GM04504 (cell line): ENCODE results near the gene TNFRSF14.

Source experiments
- DNase-seq: peaks from one replicate; pipeline ENCODE4 v3.0.0-alpha.2; 2012; ENCODE audit warnings: low read depth

Gene TNFRSF14

DNA sequence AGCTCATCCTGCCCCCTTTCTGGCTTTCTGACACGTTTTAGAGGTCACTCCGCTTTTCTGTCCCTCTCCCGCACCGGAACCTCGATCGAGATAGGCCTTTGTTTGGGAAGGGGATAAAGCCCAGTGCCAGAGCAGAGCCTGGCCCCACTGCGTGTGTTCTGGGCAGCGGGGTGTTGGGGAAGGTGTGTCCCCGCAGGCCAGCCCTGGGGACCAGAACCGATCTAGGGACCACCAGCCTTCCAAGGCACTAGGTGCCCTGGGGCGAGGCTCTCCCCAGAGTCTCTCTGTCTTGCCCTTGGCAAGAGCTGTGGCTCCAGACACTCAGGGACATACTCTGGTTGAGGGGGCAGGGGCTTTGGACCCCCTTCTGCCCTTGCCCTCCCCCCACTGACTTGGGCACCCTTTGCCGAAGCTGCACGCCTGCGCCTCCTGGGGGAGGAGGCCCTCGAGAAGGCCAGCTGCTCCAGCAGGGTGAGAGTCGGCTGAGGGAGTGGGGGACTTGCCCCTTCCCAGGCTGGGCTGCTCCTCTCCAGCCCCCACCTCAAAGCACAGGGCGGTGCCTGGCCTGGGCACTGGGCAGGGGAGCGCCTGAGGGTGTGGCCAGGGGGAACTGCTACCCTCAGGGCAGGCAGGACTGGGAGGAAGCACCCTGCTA, 46.8 kb downstream of the TNFRSF14 start:
- DNase-seq, result no peak

DNA sequence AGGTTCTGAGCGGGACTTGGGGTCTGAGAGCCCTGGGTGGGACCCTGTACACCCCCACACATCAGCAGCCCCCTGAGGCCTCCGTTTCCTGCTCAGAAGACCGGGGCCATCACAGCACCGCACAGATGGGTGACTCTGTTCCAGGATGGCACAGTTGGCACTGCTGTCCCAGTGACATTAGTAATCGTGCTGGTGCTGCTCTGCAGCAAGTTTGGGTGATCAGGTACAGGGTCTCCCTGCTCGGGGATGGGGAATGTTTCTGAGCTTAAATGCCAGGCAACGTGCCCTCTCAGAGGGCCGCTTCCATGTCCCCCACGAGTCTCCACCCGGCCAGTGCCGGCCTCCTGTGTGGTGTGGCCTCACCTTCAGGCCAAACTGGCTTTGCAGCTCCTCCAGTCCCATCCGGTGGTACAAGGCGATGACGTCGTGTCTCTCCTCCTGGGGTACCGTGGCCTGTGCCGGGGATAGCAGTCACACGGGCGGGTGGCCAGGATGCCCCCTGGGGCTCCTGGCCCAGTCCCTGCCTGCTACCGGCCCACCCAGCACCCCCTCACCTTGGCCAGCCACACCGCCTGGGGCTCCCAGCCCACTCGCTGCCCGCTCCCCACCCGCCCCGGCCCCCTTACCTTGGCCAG, 47.5 kb downstream of the TNFRSF14 start:
- no peak for DNase-seq

DNA sequence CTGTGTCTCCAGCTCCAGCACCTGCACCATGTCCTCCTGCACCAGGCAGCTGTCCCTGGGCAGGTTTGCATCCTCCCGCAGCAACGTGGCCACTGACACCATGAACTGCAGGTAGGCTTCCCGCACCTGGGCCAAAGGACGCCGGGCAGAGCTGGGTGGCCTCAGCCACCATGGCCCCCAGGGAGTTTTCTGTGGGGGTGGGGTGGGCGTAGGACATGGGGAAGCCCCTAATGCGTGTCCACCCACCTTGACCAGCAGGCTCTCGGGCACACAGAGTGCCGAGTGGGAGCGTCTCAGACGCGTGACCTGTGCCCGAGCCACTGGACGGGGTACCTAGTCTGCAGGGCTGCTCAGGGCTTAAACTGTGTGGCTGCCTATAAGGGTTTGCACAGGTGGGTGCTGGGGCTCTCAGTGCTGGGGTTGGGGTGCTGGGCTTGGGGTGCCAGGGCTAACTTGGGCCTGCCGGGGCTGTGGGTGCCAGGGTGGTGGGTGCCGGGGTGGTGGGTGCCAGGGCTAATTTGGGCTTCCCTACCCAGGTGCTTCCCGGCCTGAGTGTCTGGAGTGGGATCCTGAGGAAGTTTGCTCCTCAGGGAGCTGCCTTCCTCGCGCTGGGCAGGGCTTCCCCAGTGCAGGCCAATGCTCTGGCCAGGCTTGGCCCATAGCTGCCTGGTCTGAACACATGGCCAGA, 48.1 kb downstream of the TNFRSF14 start:
- DNase-seq, result no peak

DNA sequence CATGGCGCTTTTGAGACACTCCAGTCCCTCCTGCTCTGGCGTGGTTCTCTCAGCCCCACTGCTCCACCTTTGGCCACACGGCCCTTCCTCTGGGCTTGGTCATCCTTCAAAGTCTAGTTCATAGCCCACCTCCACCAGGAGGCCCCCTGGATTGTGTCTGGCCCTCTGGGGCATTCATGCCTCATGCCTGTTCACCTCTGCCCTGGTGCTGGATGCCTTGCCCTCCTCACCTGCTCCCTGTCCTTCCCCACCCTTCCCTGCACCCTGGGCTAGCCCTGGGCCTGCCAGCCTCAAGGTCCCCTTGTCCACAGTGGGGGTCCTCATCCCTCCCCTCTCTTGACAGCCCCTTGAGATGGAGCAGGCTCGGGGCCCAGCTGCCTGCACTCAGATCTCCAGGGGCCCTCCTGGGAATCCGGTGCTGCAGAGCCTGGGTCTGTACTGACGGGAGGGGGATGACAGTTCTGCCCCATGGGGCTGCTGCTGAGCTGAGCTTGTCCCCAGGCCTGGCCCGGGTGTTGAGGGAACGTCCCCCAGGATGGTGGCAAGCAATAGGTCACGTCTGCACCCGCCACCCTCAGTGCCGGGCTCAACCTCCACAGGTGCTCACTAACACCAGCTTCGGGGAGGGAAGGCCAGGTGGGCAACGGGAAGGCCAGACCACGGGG, 48.8 kb downstream of the TNFRSF14 start:
- DNase-seq, result no peak

DNA sequence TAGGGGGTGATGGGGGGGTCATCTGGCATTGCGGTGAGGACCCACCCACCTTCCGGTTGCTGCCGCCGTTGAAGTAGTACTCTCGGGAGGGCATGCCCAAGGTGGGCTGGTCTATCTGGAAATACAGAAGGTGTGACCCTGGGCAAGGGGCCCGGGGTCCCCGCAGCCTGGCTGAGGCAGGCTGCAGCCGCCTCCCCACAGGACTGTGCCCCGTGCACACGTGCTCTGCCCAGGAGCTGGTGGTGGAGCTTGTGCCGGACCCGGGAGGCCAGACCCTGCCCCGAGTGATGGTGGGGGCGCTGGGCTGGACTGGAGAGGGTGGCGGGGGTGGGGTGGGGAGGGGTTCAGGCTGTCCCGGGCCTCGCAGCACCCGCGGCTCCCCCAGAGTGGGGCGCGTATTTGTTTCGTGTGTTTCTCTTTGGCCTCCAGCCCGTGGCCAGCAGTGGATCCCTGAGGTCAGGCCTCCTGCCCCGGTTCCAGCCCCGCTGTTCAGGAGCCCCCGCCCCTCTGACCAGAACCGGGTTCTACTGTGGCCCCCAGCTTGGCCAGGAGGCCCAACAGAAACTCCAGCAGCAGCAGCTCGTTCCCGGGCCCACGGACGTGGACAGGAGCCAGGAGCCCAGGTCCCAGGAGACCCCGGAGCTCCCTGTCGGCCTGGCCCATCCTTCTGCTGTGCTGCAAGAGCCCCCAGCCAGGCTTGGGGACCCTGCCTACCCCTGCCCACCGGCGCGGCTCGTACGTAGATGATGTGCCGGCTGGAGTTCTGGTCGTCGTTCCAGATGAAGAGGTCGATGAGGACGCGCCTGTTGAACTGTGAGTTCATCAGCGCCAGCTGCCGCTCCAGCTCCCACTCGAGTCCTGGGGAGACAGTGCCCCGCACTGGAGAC, 49.6 kb downstream of the TNFRSF14 start:
- DNase-seq, result no peak

DNA sequence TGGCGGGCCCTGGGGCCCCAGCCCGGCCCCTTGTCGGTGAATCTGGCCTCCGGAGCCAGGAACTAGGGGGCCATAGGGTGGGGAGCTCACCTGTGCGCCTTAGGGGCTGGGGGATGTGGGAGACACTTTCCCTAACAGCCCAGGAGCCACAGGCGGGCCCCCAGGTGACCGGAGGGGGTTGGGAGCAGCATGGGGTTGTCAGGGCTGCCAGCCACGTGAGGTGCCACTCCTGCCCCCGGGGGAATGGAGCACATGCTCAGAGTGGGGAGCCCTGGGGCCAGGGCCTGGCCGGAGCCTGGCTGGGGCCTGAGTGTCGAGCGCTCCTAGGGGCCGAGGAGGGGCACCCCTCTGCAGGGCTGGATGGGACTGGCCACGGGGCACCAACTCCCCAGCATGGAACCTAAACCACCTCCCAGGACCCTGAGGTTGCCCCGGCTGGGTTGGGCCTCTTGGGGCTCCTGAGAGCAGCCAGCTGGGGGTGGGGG, 50.3 kb downstream of the TNFRSF14 start:
- DNase-seq, result no peak

DNA sequence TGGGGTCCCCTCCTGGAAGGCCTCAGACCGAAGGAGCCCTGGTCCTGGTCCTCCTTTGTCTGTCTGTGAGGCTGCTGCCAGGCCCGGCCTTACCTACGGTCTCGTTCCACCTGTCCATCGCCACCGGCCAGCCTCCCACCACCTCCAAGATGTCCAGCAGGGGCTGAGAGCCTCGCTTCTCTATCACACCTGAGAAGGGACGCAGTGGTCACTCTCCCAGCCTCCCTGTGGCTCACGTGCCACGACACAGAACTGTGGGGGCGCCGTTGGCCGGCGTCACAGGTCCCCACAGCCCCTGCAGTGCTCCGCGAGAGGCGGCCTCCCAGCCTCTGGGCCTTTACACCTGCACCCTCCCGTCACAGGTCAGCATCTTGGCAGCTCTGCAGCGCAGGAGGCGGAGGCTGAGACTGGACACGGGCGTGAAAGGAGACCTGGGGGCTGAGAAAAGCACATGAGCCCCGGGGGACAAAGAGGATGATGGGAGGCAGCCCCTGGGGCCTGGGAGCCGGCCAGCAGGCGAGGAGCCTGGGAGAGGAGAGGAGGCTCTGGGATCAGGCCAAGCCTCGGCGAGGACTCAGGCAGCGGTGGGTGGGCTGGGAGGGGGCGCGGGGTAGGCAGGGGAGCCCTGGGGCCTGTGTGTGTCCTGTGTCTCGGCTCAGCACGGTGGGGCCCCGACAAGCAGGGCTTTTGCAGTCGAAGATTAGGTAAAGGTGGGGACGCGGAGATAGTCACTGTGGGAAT, 50.9 kb downstream of the TNFRSF14 start:
- DNase-seq, result no peak

DNA sequence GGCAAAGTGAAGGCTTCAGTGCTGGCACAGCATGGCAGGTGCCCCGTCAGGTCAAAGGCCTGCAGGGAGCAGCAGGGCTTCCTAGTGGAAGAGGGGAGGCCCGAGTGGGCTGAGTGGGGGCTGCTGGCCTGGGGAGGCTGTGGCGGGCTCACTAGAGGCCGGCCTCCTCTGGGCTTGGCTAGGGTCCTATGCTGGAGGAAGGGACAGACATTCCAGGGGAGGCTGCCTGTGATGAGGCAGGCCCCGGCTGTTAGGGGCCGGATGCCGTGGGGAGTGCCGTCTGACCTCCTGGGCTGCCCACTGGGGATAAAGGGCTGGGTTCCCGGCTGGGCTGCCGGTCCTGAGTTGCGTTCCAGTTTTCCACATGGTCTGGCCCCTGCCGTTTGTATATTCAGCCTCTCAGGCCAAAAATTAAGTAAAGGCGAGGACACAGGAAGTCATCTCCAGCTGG, 51.5 kb downstream of the TNFRSF14 start:
- DNase-seq, result no peak

DNA sequence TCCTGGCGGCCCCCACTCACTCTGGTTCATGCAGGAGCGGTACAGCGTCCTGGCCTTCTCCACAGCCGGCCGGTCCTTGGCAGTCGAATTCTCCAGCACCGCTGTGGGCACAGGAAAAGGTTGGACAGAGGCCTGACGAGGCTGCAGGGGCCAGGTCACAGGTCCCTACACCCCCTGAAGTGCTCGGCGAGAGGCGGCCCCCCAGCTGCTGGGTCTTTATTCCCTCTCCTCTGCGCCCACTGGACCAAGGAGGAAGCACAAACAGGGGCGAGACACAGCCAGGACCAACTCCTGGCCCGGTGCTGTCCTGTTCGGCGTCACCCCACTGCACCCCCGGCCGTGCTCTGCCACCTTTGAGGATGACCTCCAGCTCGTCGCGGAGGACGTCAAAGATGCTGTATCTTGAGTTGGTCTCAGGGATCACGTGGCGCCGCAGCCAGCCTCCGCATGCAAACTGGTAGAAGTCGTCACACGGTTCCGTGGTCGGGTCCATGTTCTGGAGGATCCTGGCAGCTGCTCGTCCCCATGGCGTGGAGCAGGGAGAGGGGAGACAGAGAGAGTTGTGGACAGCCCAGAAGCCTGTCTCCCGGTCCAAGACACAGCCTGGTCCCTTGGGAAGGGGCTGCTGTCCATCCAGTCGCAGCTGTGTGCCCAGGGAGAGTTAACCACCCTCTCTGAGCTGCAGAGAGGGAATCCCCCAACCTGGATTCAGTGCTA, 53.3 kb downstream of the TNFRSF14 start:
- DNase-seq, result no peak

DNA sequence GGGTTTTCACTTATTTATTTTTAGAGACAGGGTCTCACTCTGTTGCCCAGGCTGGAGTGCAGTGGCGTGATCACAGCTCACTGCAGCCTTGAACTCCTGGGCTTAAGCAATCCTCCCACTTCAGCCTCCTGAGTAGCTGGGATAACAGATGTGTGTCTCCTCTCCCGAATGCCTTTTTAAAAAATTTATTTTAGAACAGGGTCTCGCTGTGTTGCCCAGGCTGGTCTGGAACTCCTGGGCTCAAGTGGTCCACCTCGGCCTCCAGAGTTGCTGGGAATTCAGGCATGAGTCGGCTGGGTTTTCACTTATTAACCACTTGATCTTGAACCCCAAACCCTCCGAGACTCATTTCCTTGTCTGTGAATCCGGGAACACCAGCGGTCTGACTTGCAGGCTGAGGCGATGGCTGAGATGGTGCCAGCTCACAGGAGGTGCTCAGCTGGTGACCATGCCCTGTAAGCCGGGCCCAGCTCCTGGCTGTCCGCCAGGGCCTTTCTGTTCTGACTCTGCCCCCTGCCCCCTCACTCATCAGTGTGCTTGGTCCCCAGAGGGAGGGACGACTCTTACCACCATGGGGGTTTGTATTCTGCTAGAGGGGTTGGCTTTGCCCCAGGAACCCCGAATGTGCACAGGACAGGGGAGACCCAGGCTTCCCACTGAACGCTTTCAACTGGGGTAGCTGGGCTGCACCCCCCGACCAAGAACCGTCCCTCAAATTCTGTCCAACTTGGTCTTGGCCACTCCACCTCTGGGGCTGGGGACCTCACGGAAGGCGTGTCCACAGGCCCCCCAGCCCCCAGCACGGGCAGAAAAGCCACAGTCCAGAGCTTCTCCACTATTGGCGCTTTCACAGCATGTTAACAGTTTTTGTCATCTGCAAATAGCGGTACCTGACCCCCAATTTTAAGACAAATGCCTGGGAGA, 54.1 kb downstream of the TNFRSF14 start:
- no peak for DNase-seq

DNA sequence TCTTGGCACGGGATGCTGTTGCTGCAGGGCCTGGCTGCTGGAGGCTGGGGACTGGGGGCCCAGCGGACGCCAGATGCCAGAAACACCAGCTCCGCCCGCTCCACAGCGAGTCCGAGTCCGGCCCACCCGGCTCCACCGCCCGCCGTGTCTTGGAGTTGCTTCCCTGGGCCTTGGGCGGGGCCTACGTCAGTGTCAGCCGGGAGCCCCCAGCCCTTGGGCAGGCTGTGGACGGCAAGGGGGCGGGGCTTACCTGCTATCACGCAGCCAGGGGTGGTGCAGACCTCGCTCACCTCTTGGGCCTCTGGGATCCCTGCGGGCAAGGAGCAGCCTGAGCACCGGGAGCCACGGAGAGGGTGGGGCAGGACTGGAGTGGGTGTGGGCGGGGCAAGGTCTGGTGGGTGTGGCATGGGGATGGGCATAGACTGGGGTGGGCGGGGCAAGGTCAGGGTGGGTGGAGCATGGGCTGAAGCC, 54.9 kb downstream of the TNFRSF14 start:
- no peak for DNase-seq

DNA sequence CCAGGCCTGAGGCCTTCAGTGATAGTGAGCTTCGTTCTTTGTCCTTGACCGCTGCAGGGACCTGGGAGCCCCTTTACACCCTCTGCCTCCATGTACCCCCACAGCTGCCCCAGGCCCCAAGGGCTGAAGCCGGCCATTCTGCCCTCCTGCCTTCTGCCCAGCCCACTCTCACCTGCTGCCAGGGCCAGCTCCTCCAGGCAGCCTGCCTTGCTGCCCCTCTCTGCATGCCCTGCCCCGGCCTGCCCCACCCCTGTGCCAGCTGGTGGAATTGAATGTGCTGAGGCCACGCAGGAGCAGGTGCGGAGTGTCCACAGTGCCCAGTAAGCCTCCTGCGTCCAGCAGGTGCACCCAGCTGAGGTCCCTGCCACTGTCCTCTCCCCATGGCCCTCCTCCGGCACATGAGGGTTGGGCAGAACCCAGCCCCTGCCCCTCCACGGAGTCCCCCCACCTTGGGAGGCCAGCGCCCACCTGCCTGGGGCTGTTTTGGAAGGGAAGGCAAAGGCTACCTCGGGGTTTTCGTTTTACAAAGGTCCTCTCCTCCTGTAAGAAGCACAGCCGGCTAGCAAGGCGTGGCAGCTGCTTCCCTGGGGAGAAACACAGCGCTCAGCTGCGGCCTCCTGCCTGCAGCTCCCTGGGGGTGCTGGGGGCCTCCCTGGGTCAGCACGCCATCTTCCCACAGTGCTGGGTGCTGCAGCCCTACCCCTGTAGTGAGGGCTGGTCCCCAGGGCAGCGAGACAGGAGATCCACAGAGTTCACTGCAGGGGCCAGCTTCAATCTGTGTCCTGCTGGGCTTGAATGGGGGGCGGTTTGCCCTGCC, 55.7 kb downstream of the TNFRSF14 start:
- DNase-seq, result no peak

DNA sequence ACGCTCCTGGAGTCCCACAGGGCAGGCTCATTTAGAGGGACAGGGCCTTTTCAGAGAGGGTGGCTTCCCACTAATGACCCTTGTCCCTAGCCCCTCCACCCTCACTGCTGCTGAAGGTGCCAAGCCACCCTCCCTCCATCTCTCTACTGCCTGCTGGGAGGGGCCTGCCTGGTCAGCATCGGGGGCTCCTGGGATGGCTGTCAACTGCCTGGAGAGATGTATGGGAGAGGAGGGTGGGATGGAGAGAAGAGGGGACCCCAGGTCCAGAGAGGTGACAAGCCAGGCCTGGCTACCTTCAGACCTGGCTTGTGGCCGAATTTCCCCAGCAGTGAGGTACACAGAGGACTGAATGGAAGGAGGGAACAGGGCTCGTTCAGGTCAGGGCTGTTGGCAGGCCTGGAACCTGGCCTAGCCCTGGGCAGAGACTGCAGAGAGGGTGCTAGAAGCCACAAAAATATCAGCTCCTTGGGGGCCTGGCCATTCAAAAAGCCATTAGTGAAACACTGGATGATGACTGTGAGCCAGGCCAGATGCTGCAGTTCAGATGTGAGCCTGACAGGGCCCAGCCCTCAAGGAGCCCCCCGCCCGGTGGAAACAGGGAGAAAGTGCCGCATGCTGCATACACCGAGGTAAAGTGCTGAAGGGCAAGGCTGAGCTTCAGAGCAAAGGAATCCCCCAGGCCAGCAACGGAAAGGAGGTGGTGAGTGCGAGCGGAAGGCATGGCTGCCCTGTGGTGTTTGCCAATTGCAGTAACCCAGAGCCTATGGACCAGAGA, 56.6 kb downstream of the TNFRSF14 start:
- DNase-seq, result no peak
